HG03432 (cell line): ENCODE measurements around the gene GABPB1.

Source experiments
- ATAC-seq: cut with Tn5 transposase; IDR thresholded peaks from one replicate; pipeline ENCODE4 v1.9.1; 2021; ENCODE audit warnings: mild to moderate bottlenecking, moderate library complexity; ENCODE audit not compliant: unreplicated experiment

The GABPB1 gene

DNA sequence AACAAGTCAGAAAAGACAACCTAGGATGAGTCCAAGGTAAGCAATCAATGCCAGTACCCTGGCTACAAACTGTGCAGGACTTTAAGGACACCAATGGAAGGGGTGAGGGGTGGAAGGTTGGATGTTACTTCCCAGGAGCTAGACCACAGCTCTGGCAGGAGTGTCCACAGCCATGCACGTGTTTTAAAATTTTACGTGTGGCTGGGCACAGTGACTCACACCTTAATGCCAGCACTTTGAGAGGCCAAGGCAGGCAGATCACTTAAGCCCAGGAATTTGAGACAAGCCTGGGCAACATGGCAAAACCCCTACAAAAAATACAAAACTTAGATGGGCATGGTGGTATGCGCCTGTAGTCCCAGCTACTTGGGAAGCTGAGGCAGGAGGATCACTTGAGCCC lies 74.7 kb downstream of the GABPB1 start:
- ATAC-seq = no peak

GRCh38 chr15:50278496-50278895 lies 76.5 kb downstream of the GABPB1 start:
- no peak for ATAC-seq

GRCh38 chr15:50277370-50277769 lies 77.6 kb downstream of the GABPB1 start:
- no peak for ATAC-seq

DNA sequence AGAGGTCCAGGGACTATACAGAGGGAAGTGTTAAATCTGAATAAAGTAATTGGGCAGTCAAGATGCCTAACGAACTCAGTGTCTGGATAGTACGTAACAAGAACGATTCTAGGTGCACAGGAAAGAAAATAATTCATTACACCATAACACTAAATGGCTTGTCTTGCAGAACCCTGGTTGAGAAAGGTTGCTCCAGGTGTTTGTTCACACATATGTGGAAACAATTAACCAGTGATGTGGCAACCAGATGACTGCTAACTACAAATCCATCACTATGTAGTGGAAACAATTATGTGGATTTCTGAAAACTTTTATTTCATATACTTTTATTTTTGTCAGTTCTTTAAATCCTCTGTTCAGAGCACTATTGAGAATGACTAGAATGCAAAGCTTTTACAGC lies 79.1 kb downstream of the GABPB1 start:
- no peak for ATAC-seq

DNA sequence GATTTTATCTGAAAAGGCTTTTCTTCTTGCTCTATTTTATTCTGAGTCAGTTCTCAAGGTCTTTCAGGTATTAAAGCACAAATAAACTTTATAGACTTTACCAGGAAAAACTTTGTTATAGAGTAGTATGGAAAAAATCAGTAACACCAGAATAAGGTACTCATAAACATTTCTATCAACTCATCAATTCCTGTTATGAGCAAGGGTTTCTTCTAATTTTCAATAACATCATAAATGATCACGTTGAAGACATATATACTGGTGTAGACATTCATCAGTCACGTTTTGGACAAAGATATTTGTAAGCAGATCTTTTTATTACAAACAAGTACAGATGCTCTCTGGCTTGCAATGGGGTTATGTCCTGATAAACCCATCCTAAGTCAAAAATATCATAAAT lies 79.9 kb downstream of the GABPB1 start:
- no peak for ATAC-seq

GRCh38 chr15:50267577-50267976 lies 87.4 kb downstream of the GABPB1 start:
- no peak for ATAC-seq

- no peak for ATAC-seq
Observed at GRCh38 chr15:50265620-50266019, 89.4 kb downstream of the GABPB1 start, which contains the start of gene HDC. TSS of gene HDC (minus strand) at chr15:50265726. CDS start at chr15:50265623, 103 bp downstream.

- no peak for ATAC-seq
Observed at GRCh38 chr15:50262533-50262932, 92.5 kb downstream of the GABPB1 start.

DNA sequence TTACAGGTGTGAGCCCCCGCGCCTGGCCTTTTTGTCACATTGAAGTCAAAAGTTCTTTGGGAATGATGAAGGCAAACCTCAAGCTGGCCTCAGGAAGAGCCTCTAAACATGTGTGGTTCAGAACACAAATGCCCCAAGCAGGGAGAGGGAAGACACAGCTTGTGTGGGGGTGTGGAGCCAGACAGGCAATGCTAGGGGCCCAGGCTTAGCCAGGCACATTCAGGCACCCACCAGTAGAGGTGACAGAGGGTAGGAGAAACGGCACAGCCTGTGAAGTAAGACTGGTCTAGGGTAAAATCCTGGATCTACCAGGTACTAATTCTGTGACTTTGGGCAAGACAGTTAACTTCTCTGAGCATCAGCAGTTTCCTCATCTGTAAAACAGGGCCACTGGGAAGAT lies 93.0 kb downstream of the GABPB1 start:
- ATAC-seq = no peak

- peak; percentile 58 for ATAC-seq
Observed at GRCh38 chr15:50260969-50261496, 94.0 kb downstream of the GABPB1 start.

- ATAC-seq = no peak
Observed at GRCh38 chr15:50259276-50259675, 95.7 kb downstream of the GABPB1 start.

DNA sequence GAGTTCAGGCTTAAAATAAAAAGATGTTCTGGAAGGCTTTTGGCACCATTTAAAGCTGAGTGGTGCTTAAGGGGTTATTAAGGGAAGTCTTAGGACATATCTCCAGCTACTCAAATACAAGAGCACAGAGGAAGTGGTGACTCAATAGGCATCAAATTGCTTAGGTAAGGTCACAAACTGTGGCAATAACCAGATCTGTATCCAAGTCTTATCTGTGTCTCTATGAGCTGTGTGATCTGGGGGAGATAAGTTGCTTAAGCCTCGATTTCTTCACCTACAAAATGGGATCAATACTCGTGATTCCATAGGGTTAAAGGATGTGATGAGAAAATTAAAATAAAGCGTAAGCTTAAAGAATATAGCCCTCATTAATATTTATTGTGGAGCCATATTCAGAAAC lies 97.1 kb downstream of the GABPB1 start:
- no peak for ATAC-seq

GRCh38 chr15:50257332-50257731 lies 97.7 kb downstream of the GABPB1 start:
- ATAC-seq = no peak

DNA sequence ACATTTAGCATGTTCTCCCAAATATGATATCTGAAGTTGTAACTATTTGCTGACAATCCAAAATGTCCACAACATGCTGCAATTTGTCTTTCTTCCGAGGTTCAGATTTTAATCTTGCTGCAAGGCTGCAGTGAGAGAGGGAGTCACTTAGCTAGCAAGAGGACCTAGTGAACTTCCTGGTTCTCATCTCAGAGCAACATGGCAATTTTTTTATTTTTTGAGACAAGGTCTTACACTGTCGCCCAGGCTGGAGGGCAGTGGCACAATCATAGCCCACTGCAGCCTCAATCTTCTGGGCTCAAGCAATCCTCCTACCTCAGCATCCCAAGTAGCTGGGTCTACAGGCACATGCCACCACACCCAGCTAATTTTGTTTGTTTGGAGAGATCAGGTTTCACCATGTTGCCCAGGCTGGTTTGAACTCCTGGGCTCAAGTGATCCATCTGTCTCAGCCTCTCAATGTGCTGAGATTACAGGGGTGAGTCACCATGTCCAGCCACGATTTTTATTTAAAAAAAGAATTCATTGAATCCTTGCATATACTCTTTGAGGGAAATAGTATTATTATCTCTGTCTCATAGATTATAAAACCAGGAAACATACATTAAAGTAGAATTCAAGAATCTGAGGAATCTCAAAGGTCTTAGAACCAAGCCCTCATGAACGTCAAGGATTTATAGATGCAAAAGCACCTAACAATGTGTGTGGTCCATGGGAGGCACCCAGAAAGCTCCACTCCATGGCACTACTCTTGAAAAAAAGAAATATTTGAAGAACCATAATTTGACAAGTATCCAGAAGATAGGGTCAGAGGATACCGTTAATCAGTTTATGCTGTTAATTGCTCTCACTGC lies 98.6 kb downstream of the GABPB1 start:
- ATAC-seq = no peak

- no peak for ATAC-seq
Observed at GRCh38 chr15:50252556-50252955, 102.4 kb downstream of the GABPB1 start.

- no peak for ATAC-seq
Observed at GRCh38 chr15:50251638-50252182, 103.3 kb downstream of the GABPB1 start.

- ATAC-seq = no peak
Observed at GRCh38 chr15:50250760-50251394, 104.1 kb downstream of the GABPB1 start.

- no peak for ATAC-seq
Observed at GRCh38 chr15:50249704-50250103, 105.3 kb downstream of the GABPB1 start.

DNA sequence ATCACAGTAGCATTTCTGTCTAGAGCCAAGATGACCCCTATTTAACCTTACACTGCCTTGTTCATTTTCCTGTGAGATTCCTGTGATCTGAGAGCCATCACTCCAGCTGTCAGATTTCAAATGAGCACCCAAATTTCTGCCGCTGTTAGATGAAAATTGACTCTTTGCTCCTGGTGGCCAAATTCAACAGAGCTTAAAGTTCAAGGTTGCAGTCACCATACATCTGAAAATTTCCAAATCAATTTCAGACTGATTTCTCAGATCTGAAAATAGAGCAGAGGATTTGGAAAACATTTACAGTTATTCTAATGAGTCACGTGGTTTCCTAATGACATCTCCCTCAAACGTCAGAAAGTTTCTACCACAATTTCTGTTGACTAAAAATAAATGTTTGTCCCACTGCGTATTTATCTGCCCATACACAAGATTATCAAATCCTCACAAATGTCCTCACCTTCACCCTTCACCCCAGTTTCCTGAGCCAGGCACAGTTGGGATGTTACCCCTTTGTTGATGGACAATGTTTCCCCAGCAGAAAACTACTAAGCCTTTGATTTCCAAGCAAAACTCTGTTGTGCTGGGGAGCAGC lies 105.9 kb downstream of the GABPB1 start:
- no peak for ATAC-seq

GRCh38 chr15:50247819-50248655 lies 107.0 kb downstream of the GABPB1 start:
- peak; percentile 99 for ATAC-seq
